ENCODE results near the gene JAGN1.

DNA sequence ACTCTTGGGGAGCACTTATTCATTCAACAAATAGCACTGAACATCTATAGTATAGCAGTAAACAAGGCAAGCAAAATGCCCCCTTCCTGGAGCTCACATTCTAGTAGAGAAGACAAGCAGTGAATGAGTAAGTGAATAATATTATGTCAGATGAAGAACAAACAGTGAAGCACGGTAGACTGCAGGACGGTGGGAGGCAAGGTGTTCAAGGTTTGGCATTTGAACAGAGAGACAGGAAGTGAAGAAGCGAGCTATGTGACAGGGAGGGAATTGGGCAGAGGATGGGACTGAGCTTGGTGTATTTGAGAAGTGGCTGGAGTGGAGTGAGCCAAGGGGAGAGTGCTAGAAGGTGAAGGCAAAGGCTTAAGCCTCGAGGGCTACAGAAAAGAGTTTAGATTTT lies 44.6 kb downstream of the JAGN1 start:
- TF ChIP-seq ZNF384 (IDR thresholded peaks at IDR 0.05) = no peak
- no peak for TF ChIP-seq LEF1 (IDR thresholded peaks at IDR 0.05; ENCODE audit: borderline replicate concordance)
- no peak for TF ChIP-seq FOXK2 (IDR thresholded peaks at IDR 0.05)
- TF ChIP-seq SUZ12 (IDR thresholded peaks at IDR 0.05) = no peak
- TF ChIP-seq CTBP1 (IDR thresholded peaks at IDR 0.05; ENCODE audit: borderline replicate concordance) = no peak
- no peak for TF ChIP-seq ELF4 (IDR thresholded peaks at IDR 0.05)
- no peak for TF ChIP-seq SP1 (IDR thresholded peaks at IDR 0.05)

Data from HEK293T (cell line).